C4-2B (cell line): Measurements from ENCODE around the gene CCL27.

Experiments
- CTCF ChIP-seq: fragments of 450-650 bp; conservative IDR thresholded peaks from 2 replicates; pipeline ENCODE4 v1.5.1; 2017; ENCODE audit warnings: mild to moderate bottlenecking
- ZFX ChIP-seq: fragments of 450-650 bp; IDR thresholded peaks from 2 replicates; pipeline ENCODE4 v1.6.1; 2017

GRCh38 chr9:34635556-34635955 is 26.9 kb downstream of the CCL27 start:
- TF ChIP-seq CTCF, result no peak
- no peak for TF ChIP-seq ZFX
